SK-N-MC (cell line): ENCODE results near the gene KLHDC3.

Source experiments
- DNase-seq: peaks from one replicate; pipeline ENCODE4 v3.0.0-alpha.2; 2011; ENCODE audit warnings: low read depth, low spot score
- H3K27ac ChIP-seq: fragments of 200-600 bp; sonication (generic); 2 replicates; pipeline ENCODE4 v1.5.1; 2016; ENCODE audit warnings: mixed run types
- H3K36me3 ChIP-seq: fragments of 200-600 bp; sonication (generic); 2 replicates; pipeline ENCODE4 v1.6.1; 2017; ENCODE audit warnings: antibody characterized with exemption, low read length, mixed read lengths; ENCODE audit not compliant: insufficient read depth
- H3K4me3 ChIP-seq: fragments of 200-600 bp; sonication (generic); 2 replicates; pipeline ENCODE4 v1.5.1; 2016
- H3K9ac ChIP-seq: fragments of 200-600 bp; sonication (generic); 2 replicates; pipeline ENCODE4 v1.8.0; 2017; ENCODE audit warnings: mixed run types, mixed read lengths; ENCODE audit not compliant: insufficient read length
- H3K9me3 ChIP-seq: fragments of 200-600 bp; sonication (generic); 2 replicates; pipeline ENCODE4 v1.6.1; 2017; ENCODE audit warnings: low read depth, mild to moderate bottlenecking, antibody characterized with exemption, low read length, moderate library complexity, mixed read lengths
- EZH2 ChIP-seq: fragments of 200-600 bp; sonication (generic); IDR thresholded peaks from one replicate; pipeline ENCODE4 v1.6.1; 2017; ENCODE audit warnings: antibody characterized with exemption
- FOXP2 ChIP-seq: optimal IDR thresholded peaks from 2 replicates; pipeline ENCODE3; 2011; ENCODE audit warnings: mild to moderate bottlenecking, moderate library complexity; ENCODE audit not compliant: insufficient read depth; ENCODE audit errors: extremely low read length, control extremely low read depth
- POLR2AphosphoS5 ChIP-seq: IDR thresholded peaks from 2 replicates; pipeline ENCODE4 v1.6.1; 2012; ENCODE audit warnings: mild to moderate bottlenecking, low read depth, low read length, borderline replicate concordance

The KLHDC3 gene

DNA sequence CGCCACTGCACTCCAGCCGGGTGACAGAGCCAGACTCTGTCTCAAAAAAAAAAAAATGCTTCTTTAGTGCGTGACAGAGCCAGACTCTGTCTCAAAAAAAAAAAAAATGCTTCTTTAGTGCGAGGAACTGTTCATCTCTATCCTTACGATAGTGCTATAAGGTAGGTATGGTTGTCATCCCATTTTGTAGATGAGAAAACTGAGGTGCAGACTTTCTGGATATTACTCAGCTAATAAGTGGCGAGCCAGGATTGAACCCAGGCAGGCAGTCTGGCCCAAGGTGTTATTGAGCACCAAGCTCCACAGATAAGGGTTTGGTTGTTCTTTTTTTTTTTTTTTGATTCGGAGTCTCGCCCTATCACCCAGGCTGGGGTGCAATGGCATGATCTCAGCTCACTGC is 12.2 kb upstream of the KLHDC3 start:
- Histone ChIP-seq H3K27ac (no peak overlapping the region), H3K9me3 (no peaks in the 10 kb centered on the region), H3K36me3 (peaks cover 10% of the 10 kb centered on the region; the same call in 1 of the 2 replicates), H3K4me3 (no peak overlapping the region), H3K9ac (no peak overlapping the region)
- DNase-seq = no peak
- TF ChIP-seq POLR2AphosphoS5 = no peak
- no peak for TF ChIP-seq EZH2
- TF ChIP-seq FOXP2 = no peak

DNA sequence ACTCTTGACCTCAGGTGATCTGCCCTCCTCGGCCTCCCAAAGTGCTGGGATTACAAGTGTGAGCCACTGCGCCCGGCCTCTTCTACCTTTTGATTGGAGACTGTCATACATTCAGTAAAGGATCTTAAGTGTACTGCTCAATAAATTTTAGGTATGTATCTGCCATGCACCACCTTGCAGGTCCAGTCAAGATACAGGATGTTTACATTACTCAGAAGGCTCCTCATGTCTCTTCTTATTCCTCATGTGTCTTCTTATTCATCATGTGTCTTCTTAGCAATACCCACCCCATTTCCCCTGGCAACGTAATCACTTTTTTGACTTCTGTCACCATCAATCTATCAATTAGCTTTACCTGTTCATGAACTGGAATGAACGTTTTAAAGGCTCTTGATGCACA is 8.2 kb upstream of the KLHDC3 start:
- H3K9me3 ChIP-seq = no peaks in the 10 kb centered on the region
- no peak for TF ChIP-seq EZH2
- TF ChIP-seq FOXP2 = no peak
- no peak for TF ChIP-seq POLR2AphosphoS5
- no peak for DNase-seq
- H3K27ac ChIP-seq = no peak overlapping the region
- H3K9ac ChIP-seq = no peak overlapping the region
- H3K36me3 ChIP-seq = peaks cover 42% of the 10 kb centered on the region
- no peak overlapping the region for H3K4me3 ChIP-seq

DNA sequence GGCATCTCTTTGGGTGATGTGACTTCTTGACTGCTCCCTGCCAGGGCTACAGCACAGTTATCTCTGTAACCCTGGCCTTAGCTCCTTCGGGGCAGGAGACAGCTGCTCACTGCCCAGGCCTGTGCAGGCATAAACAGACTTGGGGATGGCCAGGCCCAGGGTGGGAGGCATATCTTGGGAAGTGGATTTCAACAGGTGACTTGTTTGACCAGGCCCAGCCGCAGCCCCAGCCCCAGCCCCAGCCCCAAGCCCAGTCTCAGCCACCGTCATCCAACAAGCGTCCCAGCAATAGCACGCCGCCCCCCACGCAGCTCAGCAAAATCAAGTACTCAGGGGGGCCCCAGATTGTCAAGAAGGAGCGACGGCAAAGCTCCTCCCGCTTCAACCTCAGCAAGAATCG is 7.8 kb upstream of the KLHDC3 start:
- Histone ChIP-seq H3K36me3 (peaks cover 46% of the 10 kb centered on the region), H3K9ac (no peak overlapping the region)

DNA sequence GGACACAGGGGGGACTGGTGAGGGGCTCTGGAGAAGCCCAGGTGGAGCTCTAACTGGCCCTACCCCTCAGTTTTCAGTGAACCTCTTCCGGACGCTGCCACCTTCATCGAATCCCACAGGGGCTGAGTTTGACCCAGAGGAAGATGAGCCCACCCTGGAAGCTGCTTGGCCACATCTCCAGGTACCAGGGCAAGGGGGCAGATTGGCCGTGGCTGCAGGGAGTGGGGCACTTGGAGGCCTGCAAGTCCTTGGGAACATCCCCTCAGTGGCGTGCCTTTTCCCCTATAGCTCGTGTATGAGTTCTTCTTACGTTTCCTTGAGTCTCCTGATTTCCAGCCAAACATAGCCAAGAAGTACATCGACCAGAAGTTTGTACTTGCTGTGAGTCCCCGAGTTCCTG is 6.9 kb upstream of the KLHDC3 start:
- TF ChIP-seq FOXP2 (no peak), POLR2AphosphoS5 (no peak), EZH2 (no peak)
- no peak overlapping the region for H3K27ac ChIP-seq
- H3K9me3 ChIP-seq = no peaks in the 10 kb centered on the region
- H3K36me3 ChIP-seq = peaks cover 55% of the 10 kb centered on the region
- H3K9ac ChIP-seq = no peak overlapping the region
- no peak for DNase-seq
- no peak overlapping the region for H3K4me3 ChIP-seq

More for the DNA sequence above, 7.8 kb upstream of the KLHDC3 start:
- Histone ChIP-seq H3K9me3 (no peaks in the 10 kb centered on the region), H3K4me3 (no peak overlapping the region), H3K27ac (no peak overlapping the region)
- no peak for TF ChIP-seq POLR2AphosphoS5
- TF ChIP-seq FOXP2 = no peak
- TF ChIP-seq EZH2 = no peak
- no peak for DNase-seq

DNA sequence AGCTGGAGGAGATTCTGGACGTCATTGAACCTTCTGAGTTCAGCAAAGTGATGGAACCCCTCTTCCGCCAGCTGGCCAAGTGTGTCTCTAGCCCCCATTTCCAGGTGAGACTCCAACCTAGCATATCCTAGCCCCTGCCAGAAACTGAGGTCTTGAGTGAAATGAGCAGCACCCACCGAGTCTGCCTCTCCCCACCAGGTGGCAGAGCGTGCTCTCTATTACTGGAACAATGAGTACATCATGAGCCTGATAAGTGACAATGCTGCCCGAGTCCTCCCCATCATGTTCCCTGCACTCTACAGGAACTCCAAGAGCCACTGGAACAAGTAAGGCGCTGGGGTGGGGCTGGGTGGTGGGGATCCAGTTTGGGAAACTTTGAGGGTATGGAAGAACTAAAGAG is 4.9 kb upstream of the KLHDC3 start:
- Histone ChIP-seq H3K4me3 (no peak overlapping the region), H3K27ac (no peak overlapping the region), H3K9me3 (no peaks in the 10 kb centered on the region), H3K9ac (no peak overlapping the region), H3K36me3 (peaks cover 59% of the 10 kb centered on the region)
- TF ChIP-seq POLR2AphosphoS5 = no peak
- TF ChIP-seq FOXP2 = no peak
- TF ChIP-seq EZH2 = no peak
- no peak for DNase-seq

DNA sequence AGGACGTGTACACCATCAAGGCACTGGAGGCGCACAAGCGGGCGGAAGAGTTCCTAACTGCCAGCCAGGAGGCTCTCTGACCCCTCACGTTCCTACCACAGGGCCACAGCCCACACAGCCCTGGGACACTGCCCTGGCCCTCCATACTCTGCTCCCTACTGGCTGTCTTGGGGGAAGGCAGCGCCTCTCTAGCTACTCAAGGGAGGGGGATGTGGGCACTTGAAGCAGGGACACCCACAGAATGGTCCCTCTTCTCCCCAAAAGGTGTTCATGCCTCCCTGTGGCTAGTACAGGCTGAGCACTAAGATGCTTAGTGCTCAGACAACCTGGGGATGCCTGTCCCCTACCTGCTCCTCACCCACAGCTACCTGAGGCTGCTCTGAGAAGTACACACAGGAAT is 2.8 kb upstream of the KLHDC3 start:
- H3K9ac ChIP-seq = no peak overlapping the region
- H3K4me3 ChIP-seq = no peak overlapping the region
- no peaks in the 10 kb centered on the region for H3K9me3 ChIP-seq
- peaks cover 56% of the 10 kb centered on the region for H3K36me3 ChIP-seq
- no peak for DNase-seq
- no peak overlapping the region for H3K27ac ChIP-seq
- TF ChIP-seq POLR2AphosphoS5 = no peak
- TF ChIP-seq FOXP2 = no peak
- TF ChIP-seq EZH2 = no peak

DNA sequence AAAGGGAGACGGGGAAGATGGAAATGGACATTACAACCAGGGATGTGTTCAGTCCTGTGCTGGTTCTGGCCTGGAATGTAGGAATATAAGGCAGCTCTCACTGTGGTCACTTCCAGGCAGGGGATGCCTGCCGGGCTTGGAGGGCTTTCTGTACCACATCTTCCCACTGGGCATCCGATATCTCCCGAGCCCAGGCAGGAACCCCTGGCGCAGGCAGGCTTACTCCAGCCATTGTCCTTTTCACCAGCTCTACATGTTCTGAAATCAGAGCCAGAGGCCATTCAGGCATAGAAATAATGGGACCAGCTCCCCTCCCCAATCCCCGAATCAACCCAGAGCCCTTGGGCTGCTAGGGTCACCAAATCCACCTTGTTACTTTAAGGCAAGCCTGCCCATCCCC is 1.7 kb upstream of the KLHDC3 start:
- H3K36me3 ChIP-seq = peaks cover 54% of the 10 kb centered on the region
- peak overlapping the region; percentile 89 for H3K4me3 ChIP-seq
- H3K9me3 ChIP-seq = no peaks in the 10 kb centered on the region
- H3K27ac ChIP-seq = no peak overlapping the region
- no peak for TF ChIP-seq FOXP2
- TF ChIP-seq POLR2AphosphoS5 = no peak
- TF ChIP-seq EZH2 = no peak
- DNase-seq = no peak
- H3K9ac ChIP-seq = peak overlapping the region; percentile 91

DNA sequence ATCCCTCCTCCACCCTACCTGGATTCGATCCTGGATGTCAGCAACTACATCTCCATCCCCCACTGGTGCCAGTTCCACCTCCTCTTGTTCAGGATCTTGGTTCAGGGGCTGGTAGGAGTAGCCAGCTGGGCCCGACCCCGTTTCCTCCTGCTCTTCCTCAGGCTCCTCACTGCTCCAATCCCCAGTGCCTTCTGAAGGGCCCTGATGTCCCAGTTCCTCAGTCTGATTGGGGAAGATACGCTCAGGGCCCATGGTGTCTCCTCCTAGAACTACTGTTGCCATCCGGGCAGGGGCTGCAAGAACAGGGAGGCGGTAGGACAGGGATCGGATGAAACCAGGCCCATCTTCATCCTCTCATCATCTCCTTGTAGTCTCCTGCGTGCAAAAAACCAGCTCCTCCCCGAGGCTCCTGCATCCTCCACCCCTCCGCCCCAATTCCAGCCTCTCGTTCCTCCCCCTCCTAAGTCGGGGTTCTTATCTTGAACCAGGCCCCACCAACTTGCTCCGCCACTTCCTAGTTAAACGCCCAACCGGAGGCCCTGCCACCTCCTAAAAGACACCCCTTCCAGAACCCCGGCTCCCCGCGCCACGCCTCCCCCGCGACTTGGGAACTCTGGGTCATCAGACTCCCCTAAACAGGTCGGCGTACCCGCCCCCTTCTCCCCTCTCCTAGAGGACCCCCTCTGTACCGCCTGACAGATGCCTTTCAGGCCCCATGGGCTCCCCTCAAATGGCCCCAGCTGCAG is 779 bp upstream of the KLHDC3 start:
- TF ChIP-seq FOXP2 (no peak), POLR2AphosphoS5 (no peak), EZH2 (no peak)
- Histone ChIP-seq H3K4me3 (peak overlapping the region; percentile 89), H3K9ac (peak overlapping the region; percentile 91), H3K36me3 (peaks cover 54% of the 10 kb centered on the region), H3K9me3 (no peaks in the 10 kb centered on the region), H3K27ac (no peak overlapping the region)
- no peak for DNase-seq
